SK-N-SH (cell line): ENCODE data around the gene MTCH1. TPM values are rescaled to one million over a fixed set of nuclear protein-coding genes. Genes with fewer than 3 reads are reported as not detected.

Source experiments
- CTCF ChIA-PET: fragments of 300-600, 350-600 bp; formaldehyde crosslinking; extraction: SDS; loops from one replicate; lab custom pipeline; 2021; lab: Yijun Ruan, JAX
- POLR2A ChIA-PET: fragments of 350-600 bp; sonication (Branson Sonifier 250); formaldehyde crosslinking; extraction: SDS; loops from one replicate; lab custom pipeline; 2020; ENCODE audit warnings: antibody characterized with exemption, inconsistent platforms; lab: Yijun Ruan, JAX
- DNase-seq: peaks from one replicate; pipeline ENCODE4 v3.0.0; 2012
- H2AFZ ChIP-seq: fragments of 200-600 bp; sonication (generic); 2 replicates; pipeline ENCODE4 v1.8.1; 2016; ENCODE audit warnings: antibody characterized with exemption, mild to moderate bottlenecking, low read depth
- H3F3A ChIP-seq: fragments of 200-600 bp; sonication (generic); replicated peaks from 2 replicates; pipeline ENCODE3; 2016; ENCODE audit warnings: antibody characterized with exemption, mild to moderate bottlenecking; ENCODE audit not compliant: insufficient read depth
- H3K27ac ChIP-seq, 2 experiments: fragments of 200-500 bp in 1 of 2; fragments of 200-600 bp in 1 of 2; sonication (Bioruptor generic) in 1 of 2; sonication (generic), shearing (Covaris generic) in 1 of 2; 2 replicates each; pipeline versions ENCODE4 v1.5.1 to v1.6.1; 2014 to 2016; ENCODE audit warnings: low read depth in 2 of 2, inconsistent platforms in 1 of 2, low read length in 1 of 2, mild to moderate bottlenecking in 1 of 2, mixed read lengths in 1 of 2
- H3K27me3 ChIP-seq: fragments of 200-600 bp; sonication (generic), shearing (Covaris generic); 2 replicates; pipeline ENCODE4 v1.6.1; 2016; ENCODE audit warnings: mixed run types; ENCODE audit not compliant: insufficient read depth
- H3K36me3 ChIP-seq, 2 experiments: fragments of 200-500 bp in 1 of 2; fragments of 200-600 bp in 1 of 2; sonication (Bioruptor generic) in 1 of 2; sonication (generic) in 1 of 2; replicated peaks in 1 of 2; 2 replicates each; pipeline versions ENCODE3 to v1.5.1; 2014 to 2016; ENCODE audit warnings: low read length in 1 of 2, mild to moderate bottlenecking in 1 of 2; ENCODE audit not compliant: insufficient read depth in 2 of 2, control insufficient read depth in 1 of 2
- H3K4me1 ChIP-seq, 2 experiments: fragments of 200-500 bp in 1 of 2; fragments of 200-600 bp in 1 of 2; sonication (Bioruptor generic) in 1 of 2; sonication (generic), shearing (Covaris generic) in 1 of 2; 2 replicates each; pipeline versions ENCODE4 v1.5.1 to v1.6.1; 2014 to 2016; ENCODE audit warnings: low read depth in 1 of 2, low read length in 1 of 2, mixed run types in 1 of 2; ENCODE audit not compliant: insufficient read depth in 2 of 2, control insufficient read depth in 1 of 2
- H3K4me2 ChIP-seq: fragments of 200-600 bp; sonication (generic), shearing (Covaris generic); 2 replicates; pipeline ENCODE4 v1.6.1; 2017; ENCODE audit warnings: mixed run types
- H3K4me3 ChIP-seq, 2 experiments: fragments of 200-500 bp in 1 of 2; fragments of 200-600 bp in 1 of 2; sonication (Bioruptor generic) in 1 of 2; sonication (generic), shearing (Covaris generic) in 1 of 2; 2 replicates each; pipeline versions ENCODE4 v1.5.1 to v1.8.1; 2014 to 2016; ENCODE audit warnings: low read depth in 2 of 2, inconsistent platforms in 1 of 2, low read length in 1 of 2, mild to moderate bottlenecking in 1 of 2, mixed read lengths in 1 of 2, moderate library complexity in 1 of 2
- H3K79me2 ChIP-seq: fragments of 200-600 bp; sonication (generic); 2 replicates; pipeline ENCODE4 v1.8.1; 2017; ENCODE audit warnings: mild to moderate bottlenecking; ENCODE audit not compliant: insufficient read depth
- H3K9ac ChIP-seq: fragments of 200-600 bp; sonication (generic); 2 replicates; pipeline ENCODE4 v1.6.1; 2017; ENCODE audit warnings: mixed run types
- H3K9me2 ChIP-seq: fragments of 200-600 bp; sonication (generic); 2 replicates; pipeline ENCODE4 v1.6.1; 2017; ENCODE audit warnings: mixed run types
- H3K9me3 ChIP-seq: fragments of 200-600 bp; sonication (generic); 2 replicates; pipeline ENCODE4 v1.6.1; 2017; ENCODE audit warnings: mixed run types, mild to moderate bottlenecking, moderate library complexity
- H4K20me1 ChIP-seq: fragments of 200-600 bp; sonication (generic); 2 replicates; pipeline ENCODE4 v1.6.1; 2017; ENCODE audit warnings: mild to moderate bottlenecking, mixed run types; ENCODE audit not compliant: insufficient read depth
- CHD2 ChIP-seq: fragments of 150-350 bp; IDR thresholded peaks from 2 replicates; pipeline ENCODE4 v1.6.1; 2018; ENCODE audit warnings: low read length; ENCODE audit not compliant: partially characterized antibody
- ELF1 ChIP-seq: IDR thresholded peaks from 2 replicates; pipeline ENCODE4 v1.4.0; 2012
- EP300 ChIP-seq, 2 experiments: IDR thresholded peaks; 2 replicates each; pipeline versions ENCODE4 v1.4.0 to v1.6.1; 2012; ENCODE audit warnings: borderline replicate concordance in 1 of 2, low read depth in 1 of 2, low read length in 1 of 2
- EZH2phosphoT487 ChIP-seq: fragments of 200-600 bp; sonication (generic); IDR thresholded peaks from 2 replicates; pipeline ENCODE4 v1.6.1; 2017; ENCODE audit warnings: low read depth, mixed run types, mild to moderate bottlenecking, antibody characterized with exemption, moderate library complexity, borderline replicate concordance
- FOSL2 ChIP-seq: IDR thresholded peaks from 2 replicates; pipeline ENCODE4 v1.4.0; 2012; ENCODE audit warnings: low read depth, mild to moderate bottlenecking, moderate library complexity, borderline replicate concordance
- FOXM1 ChIP-seq: IDR thresholded peaks from 2 replicates; pipeline ENCODE4 v1.4.0; 2012; ENCODE audit warnings: low read depth, mild to moderate bottlenecking
- GATA2 ChIP-seq: sonication (generic); formaldehyde crosslinking; IDR thresholded peaks from 2 replicates; pipeline ENCODE4 v1.5.0; 2020; ENCODE audit warnings: mild to moderate bottlenecking, missing genetic modification reagents
- POLR2AphosphoS5 ChIP-seq: IDR thresholded peaks from 2 replicates; pipeline ENCODE4 v1.6.1; 2012; ENCODE audit warnings: low read depth, low read length
- RFX5 ChIP-seq: IDR thresholded peaks from 2 replicates; pipeline ENCODE4 v1.6.1; 2012; ENCODE audit warnings: mild to moderate bottlenecking, improper control_type of control experiment, low read length
- RXRA ChIP-seq: IDR thresholded peaks from 2 replicates; pipeline ENCODE4 v1.4.0; 2012; ENCODE audit warnings: low read depth, mild to moderate bottlenecking, borderline replicate concordance
- TAF1 ChIP-seq: IDR thresholded peaks from 2 replicates; pipeline ENCODE4 v1.6.1; 2012; ENCODE audit warnings: low read depth, mild to moderate bottlenecking, low read length, moderate library complexity, borderline replicate concordance
- TCF12 ChIP-seq: IDR thresholded peaks from 2 replicates; pipeline ENCODE4 v1.4.0; 2012
- TEAD4 ChIP-seq: IDR thresholded peaks from 2 replicates; pipeline ENCODE4 v1.4.0; 2012; ENCODE audit warnings: mild to moderate bottlenecking, borderline replicate concordance; ENCODE audit not compliant: insufficient read depth
- WGBS: methylation state at CpG from one replicate; pipeline ENCODE4 v1.1.6; 2017; ENCODE audit warnings: low lambda C conversion rate; 5-methylcytosine and 5-hydroxymethylcytosine counted together
- polyA plus RNA-seq, 3 experiments: library from polyadenylated mRNA; depleted of rRNA; stranded (reverse); fragments of >200 nt; gene quantifications; 2 replicates each; pipeline ENCODE4 v1.2.3, GENCODE V29; 2012
- TF ChIP-seq, protein P1 (sequence below): fragments of 150-350 bp; IDR thresholded peaks from 2 replicates; pipeline ENCODE4 v1.6.1; 2016; ENCODE audit warnings: mild to moderate bottlenecking, low read depth, low read length
- TF ChIP-seq, protein P2 (sequence below): IDR thresholded peaks from 2 replicates; pipeline ENCODE4 v1.4.0; 2012; ENCODE audit warnings: low read depth, borderline replicate concordance
- TF ChIP-seq, protein P3 (sequence below): fragments of 150-350 bp; IDR thresholded peaks from 2 replicates; pipeline ENCODE4 v1.6.1; 2017; ENCODE audit warnings: antibody characterized with exemption, low read length, low read depth, borderline replicate concordance
- TF ChIP-seq, protein P4 (sequence below): fragments of 200-600 bp; sonication (generic); IDR thresholded peaks from 2 replicates; pipeline ENCODE4 v1.6.1; 2017; ENCODE audit warnings: antibody characterized with exemption, mild to moderate bottlenecking, moderate library complexity

Gene MTCH1
- polyA plus RNA-seq, 1 of the 3 experiments (the other 2 are of a cell fraction) = 151 TPM

DNA sequence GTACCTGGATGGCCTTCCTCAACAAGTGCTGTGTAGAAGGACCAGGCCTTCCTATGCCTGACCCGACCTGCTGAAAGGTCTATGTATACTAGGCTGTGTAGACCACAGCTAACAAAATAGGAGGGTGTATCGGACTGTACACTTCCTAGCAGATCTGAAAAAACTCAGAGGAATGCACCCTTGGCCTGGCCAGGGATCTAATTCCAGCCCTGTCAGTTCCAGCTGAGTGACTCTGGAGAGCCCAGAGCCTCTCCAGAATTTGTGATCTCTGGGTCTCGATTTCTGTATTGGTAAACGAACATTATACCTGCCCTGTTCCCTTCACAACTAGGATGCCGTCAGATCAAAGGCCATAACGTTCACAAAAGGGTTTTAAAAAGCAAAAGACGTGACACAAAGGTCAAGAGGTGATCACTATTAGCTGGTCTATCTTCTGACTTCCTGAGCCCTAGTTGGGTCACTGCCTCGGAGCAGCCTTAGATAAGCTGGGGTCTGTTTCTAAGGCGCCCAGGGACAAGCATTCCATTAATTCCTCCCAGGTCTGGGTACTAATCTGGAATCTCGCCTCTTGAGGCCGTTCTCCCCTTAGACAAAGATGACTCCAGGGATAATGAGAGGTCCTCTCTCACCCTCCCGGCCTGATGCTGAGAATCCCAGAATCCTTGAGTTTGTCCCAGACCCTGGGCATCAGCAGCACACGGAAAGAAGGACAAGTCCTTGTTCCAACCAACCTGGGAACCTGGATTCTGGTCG is 13.9 kb downstream of the MTCH1 start:
- no peak for DNase-seq
- Histone ChIP-seq H3K9ac (no peak overlapping the region), H3K4me1 (no peaks in the 10 kb centered on the region), H3K27ac (no peak overlapping the region), H3K4me3 (no peak overlapping the region), H3K4me2 (no peak overlapping the region), H3K36me3 (peaks cover 60 to 99% of the 10 kb centered on the region in 2 experiments)
- POLR2A ChIA-PET = no interaction called here
- CTCF ChIA-PET = no interaction called here
- 91% methylated on average over 14 of the region's 14 CpGs for WGBS
- TF ChIP-seq TCF12 (no peak), TAF1 (no peak), ELF1 (no peak), CHD2 (no peak), POLR2AphosphoS5 (no peak), TEAD4 (no peak), GATA2 (CRISPR knock-in tag) (no peak), RXRA (no peak), EZH2phosphoT487 (no peak), RFX5 (no peak), FOSL2 (no peak), FOXM1 (no peak), EP300 (IDR thresholded peaks at IDR 0.05; ENCODE audit: borderline replicate concordance in 1 of 2, low read depth in 1 of 2, low read length in 1 of 2) (no peak)
- TF ChIP-seq, protein P1, sequence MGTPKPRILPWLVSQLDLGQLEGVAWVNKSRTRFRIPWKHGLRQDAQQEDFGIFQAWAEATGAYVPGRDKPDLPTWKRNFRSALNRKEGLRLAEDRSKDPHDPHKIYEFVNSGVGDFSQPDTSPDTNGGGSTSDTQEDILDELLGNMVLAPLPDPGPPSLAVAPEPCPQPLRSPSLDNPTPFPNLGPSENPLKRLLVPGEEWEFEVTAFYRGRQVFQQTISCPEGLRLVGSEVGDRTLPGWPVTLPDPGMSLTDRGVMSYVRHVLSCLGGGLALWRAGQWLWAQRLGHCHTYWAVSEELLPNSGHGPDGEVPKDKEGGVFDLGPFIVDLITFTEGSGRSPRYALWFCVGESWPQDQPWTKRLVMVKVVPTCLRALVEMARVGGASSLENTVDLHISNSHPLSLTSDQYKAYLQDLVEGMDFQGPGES = no peak
- TF ChIP-seq, protein P2, sequence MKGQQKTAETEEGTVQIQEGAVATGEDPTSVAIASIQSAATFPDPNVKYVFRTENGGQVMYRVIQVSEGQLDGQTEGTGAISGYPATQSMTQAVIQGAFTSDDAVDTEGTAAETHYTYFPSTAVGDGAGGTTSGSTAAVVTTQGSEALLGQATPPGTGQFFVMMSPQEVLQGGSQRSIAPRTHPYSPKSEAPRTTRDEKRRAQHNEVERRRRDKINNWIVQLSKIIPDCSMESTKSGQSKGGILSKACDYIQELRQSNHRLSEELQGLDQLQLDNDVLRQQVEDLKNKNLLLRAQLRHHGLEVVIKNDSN = no peak
- TF ChIP-seq, protein P3, sequence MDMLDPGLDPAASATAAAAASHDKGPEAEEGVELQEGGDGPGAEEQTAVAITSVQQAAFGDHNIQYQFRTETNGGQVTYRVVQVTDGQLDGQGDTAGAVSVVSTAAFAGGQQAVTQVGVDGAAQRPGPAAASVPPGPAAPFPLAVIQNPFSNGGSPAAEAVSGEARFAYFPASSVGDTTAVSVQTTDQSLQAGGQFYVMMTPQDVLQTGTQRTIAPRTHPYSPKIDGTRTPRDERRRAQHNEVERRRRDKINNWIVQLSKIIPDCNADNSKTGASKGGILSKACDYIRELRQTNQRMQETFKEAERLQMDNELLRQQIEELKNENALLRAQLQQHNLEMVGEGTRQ = no peak
- TF ChIP-seq, protein P4, sequence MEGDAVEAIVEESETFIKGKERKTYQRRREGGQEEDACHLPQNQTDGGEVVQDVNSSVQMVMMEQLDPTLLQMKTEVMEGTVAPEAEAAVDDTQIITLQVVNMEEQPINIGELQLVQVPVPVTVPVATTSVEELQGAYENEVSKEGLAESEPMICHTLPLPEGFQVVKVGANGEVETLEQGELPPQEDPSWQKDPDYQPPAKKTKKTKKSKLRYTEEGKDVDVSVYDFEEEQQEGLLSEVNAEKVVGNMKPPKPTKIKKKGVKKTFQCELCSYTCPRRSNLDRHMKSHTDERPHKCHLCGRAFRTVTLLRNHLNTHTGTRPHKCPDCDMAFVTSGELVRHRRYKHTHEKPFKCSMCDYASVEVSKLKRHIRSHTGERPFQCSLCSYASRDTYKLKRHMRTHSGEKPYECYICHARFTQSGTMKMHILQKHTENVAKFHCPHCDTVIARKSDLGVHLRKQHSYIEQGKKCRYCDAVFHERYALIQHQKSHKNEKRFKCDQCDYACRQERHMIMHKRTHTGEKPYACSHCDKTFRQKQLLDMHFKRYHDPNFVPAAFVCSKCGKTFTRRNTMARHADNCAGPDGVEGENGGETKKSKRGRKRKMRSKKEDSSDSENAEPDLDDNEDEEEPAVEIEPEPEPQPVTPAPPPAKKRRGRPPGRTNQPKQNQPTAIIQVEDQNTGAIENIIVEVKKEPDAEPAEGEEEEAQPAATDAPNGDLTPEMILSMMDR = no peak
- TF ChIP-seq, all 33 proteins: peak for 0
- Histone ChIP-seq H3K9me2 (no peaks in the 10 kb centered on the region), H3F3A (peaks cover 5% of the 10 kb centered on the region), H3K27me3 (no peaks in the 10 kb centered on the region), H3K9me3 (no peaks in the 10 kb centered on the region), H4K20me1 (peaks cover 11% of the 10 kb centered on the region; the same call in 1 of the 2 replicates), H3K79me2 (no peaks in the 10 kb centered on the region; the same call in 1 of the 2 replicates), H2AFZ (no peak overlapping the region)
